GM18861 (cell line): ENCODE measurements around the gene TSPAN18.

Experiments used
- ATAC-seq: cut with Tn5 transposase; IDR thresholded peaks from one replicate; pipeline ENCODE4 v1.9.1; 2021; ENCODE audit not compliant: unreplicated experiment

The TSPAN18 gene

DNA sequence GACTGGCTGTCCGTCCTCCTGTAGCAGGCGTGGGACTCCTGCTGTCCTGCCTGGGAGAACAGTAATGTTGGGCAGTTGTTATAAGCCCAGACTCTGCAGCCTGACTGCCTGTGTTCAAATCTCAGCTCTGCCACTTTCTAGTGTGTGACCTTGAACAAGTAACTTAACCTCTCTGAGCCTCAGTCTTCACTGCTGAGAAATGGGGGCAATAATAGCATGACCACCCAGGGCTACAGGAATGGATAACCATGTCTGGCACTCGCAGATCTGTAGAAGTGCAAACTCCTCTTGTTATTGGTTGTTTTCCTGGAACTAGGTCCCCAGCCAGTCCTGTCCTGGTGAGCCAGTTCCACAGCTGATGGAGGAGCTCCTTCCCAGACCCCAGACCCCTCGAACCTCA, 154.2 kb downstream of the TSPAN18 start:
- ATAC-seq, result no peak

DNA sequence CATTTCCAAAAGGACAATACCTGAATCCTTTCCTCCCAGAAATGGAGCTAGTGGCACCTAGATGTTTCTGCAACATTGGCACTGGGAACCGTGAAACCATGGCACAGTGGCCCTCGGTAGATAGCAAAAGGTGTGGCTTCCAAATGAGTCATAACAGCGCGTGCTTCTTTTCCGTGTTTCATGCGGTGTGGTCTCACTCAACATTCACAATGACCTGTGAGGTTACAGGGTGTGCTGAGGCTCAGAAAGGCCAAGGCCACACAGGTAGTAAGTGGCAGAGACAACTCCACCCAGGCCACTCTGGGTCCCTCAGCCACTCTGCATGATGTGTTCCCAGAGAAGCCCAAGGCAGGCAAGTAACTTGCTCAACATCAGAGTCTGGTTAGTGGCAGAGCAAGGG, 156.5 kb downstream of the TSPAN18 start:
- ATAC-seq, result no peak

DNA sequence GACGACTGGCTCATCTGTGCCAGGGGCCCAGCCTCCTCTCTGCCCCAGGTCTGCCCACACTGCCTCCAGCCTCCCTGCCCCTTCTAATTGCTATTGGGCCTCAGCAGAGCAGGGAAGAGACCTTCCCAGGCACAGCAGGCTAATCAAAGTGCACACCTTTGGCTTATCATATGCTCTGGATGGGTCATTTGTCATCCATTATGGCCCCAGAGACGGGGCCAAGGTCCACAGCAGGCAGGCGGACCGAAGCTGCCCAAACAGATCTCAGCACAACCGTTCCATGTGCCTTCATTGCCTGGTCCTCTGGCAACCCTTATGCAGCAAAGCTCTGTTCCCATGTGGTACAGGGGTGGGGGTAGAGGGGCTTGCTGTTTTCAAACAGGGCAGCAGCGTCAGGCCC, 157.3 kb downstream of the TSPAN18 start:
- no peak for ATAC-seq

DNA sequence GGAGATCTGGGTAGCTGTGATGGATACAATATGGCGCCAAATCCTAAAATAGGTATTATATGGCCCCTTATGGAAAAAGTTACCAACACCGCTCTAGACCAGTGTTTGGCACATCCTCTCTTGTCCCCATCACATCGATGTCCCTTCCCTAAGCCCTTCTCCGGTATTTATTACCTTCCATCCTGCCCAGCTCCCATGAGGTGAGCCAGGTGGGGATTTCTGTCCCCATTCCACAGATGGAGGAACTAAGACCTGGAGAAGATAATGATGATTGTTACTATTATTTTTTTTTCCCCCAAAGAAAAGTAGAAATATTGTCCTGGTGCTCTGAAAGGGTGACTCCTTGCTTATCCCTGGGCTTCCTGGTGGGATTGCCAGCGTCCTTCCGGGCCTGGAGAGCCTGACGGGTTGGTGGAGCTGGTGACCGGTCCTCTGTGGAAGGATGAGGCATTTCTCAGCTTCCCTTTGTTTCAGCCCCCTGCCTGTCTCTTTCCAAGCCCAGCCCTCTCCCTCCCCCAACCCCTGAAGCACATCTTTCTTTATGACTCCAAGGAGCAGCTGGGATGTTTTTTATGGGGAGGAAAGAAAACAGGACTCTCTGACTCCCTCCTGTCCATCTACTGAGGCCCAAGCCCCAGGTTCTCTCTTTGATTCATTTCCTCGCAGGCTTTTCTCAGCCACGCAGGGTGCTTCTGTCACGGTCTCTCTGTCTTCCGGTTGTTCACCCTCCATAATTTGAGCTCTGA, 158.5 kb downstream of the TSPAN18 start:
- ATAC-seq, result no peak

DNA sequence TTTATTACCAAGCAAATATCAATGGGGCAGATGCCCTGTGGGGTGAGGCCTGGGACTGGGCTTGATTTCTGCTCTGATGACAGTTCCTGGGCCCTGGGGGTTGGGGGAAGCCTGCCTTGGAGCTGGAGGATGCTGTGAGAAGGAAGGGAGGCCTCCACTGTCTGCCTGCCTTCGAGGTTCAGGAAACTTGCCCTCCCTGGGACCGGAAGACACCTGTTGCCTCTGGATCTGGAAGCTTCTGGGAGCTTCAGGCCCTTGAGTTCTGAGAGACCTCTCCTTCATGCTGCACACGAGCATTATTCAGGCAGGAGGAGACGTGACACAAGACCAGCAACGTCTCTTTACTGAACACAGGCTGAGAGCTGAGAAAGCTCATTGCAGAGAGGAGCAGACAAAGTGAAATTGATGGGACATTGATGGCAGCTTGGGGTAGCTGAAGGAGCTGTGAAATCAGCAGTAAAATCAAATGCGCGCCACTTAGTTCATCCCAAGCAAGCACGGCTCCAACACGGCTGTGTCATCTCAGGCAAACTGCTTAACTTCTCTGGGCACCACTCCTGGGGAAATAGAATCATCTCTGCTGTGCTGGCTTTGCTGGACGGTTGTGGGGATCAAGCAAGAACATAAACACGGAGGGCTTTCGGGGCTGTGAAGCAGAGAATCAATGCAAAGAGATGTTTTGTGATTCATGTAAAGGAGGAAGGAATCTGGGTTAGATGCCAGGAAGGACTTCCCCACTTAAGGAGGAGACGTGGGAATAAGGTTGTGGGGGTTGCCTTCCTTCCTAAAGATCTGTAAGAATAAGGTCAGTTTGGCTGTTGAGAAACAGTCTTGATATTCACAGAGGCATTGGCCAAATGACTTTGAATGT, 159.4 kb downstream of the TSPAN18 start:
- ATAC-seq, result no peak

DNA sequence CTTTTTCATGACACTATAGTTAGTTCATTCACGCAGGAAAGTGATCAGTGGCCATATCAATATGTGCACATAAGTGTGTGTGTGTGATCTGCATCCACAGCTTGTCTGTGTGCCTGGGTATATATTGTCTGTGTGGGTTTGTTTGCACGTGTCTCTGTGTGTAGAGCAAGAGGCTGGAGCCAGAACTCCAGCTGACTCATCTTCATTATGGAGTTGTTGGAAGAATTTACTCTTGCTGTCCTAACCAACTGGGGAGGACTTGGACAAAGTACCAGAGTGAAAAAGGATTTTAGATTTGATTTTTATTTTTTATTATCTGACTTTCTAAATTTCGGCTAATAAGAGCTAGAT, 160.0 kb downstream of the TSPAN18 start:
- ATAC-seq, result no peak

DNA sequence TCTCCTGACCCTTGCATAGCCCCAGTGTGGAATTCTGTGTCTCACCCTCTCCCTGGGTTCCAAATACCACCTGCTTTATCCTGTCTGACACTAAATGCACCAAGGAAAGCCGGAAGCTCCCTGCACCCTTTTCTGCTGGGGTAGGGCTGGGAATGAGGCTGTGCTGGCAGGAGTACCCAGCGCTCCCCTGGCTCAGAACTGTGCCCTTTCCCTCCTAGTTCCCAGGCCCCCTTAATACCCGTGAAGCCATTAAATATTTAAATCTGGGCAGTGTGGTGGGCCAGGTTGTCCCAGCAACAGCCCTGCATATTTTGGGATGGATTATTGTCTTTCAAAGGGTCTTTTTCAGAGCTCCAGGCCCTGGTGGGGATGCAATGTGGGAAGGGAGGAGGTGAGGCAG, 160.9 kb downstream of the TSPAN18 start:
- no peak for ATAC-seq

DNA sequence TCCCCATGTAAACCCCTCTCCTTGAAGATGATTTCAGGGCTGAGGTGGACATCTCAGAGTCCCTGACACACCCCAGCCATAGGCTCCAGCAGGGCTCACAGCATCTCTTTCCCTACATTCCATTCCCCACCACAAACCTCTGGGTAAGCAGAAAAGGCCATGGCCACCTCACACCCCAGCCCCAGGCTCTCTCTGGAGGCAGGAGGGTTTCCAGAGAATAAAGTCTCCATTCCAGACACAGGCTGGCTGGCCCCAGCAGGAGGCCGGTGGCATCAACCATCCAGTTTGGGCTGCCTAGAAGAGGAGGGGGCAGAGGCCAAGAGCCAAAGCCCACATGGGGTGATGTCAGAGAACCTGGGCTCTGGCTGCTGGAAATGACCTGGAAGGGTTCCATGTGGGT, 162.5 kb downstream of the TSPAN18 start:
- ATAC-seq, result no peak

DNA sequence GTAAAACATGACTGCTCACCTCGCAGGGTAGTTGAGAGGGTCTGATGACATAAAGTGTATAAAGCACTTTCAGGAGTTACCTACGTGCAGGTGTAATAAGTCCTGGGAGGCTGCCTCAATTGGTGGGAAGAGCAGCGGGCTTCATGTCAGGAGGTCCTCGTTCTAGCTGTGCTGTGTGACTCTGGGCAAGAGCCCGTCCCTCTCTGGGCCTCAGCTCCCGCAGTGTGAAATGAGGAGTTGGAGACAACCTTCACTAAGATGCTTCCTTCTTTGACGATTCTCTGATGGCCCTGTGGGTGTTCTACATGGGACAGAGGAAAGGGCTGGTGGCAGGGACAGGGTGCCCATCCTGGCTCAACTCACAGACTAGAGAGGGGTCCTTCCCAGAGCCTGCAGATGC, 166.1 kb downstream of the TSPAN18 start:
- no peak for ATAC-seq

DNA sequence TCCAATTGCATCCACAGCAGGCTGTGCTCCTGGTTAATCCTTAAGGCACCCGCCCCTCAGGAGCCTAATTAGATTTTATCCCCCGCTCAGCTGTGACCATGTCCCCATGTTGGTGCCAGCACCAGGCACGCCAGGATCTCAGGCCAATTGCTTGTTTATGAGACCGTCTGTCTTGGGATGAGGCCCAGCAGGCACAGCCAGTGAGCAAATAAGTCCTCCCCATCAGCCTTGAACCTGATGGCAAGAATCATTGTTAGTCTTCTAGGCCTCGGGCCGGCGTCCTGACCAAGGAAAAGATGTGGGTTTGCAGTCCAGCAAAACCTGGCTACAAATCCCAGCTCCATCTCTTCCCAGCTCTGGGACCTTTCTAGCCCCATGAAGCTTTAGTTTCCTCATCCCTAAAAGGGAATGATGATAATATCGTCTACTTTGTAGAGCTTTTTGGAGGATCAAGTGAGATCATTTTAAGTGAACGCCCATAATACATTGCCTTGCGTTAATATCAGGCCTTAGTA, 166.6 kb downstream of the TSPAN18 start:
- ATAC-seq, result no peak

DNA sequence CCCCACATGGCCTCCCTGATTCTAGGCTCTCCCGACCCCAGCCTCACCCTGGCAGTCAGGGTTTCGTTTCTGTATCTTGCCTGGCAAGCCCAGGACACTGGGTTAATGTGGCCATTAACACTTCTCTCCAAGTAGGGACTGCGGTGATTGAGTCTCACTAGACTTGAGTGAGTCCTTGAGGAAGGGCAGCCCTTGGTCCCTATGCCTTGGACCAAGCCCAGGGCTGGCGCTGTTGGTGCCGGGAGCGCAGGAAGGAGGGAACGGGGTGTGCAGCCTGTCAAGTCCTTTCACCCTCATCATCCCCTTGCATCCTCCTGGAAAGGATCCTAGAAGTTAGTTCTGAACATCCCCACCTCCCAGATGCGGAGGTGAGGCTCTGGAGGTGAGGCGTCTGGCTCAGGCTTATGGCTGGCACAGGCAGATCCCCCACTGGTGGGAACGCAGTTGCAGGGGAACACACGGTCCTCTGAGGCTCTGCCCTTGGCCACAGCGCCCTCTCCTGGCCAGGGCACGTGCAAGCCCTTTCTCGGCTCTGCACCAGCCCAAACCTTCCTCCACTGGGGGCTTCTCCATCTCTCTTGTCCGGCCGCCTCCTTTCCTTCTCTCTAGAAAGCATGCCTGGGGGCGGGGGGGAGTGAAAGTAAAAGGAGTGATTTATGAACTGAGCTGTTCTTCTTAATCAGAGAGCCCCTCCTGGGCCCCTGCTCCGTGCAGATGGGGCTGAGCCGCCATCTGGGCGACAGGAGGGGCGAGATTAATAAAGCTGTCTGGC, 167.3 kb downstream of the TSPAN18 start:
- ATAC-seq, result no peak

DNA sequence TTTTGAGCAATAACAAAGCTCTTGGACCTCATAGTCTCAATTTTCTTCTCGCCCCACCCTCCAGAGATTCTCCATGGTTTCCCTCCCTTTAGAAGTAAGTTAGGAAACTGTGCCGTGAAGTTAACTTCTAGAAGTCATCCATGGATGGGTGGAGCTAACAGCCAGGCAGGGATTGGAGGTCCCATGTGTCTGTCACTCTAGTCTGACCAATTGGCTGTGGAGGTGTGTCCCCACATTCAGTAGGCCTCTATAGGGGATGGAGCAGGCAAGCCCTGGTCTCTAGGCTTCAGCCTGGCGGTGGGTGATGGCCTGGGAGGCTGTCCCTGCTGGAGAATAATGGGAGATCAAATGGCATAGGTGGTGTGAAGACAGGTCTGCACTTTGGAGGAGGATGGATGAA, 173.2 kb downstream of the TSPAN18 start:
- ATAC-seq, result no peak

DNA sequence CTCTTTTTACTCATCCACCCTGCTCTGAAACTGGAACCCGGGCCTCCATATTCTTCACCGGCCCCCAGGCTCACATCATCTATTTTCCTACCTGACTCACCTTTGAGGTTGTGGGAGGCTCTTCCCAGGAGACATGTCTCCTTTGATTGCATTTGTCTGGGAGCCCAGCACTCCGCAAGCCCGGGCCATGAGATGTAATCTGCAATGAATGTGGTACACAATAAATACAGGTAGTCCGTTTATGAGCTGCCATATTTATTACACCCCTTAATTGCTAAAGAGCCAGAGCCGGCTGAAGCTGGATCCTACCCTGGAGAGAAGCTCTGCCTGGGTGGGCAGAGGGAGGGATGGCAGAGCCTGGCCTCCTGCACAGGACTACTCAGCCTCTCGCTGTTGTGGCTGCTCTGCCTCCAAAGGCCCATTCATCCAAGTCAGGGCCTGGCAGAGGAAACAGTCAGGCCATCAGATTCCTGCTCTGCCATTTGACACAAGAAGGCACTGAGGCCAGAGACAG, 174.4 kb downstream of the TSPAN18 start:
- no peak for ATAC-seq

DNA sequence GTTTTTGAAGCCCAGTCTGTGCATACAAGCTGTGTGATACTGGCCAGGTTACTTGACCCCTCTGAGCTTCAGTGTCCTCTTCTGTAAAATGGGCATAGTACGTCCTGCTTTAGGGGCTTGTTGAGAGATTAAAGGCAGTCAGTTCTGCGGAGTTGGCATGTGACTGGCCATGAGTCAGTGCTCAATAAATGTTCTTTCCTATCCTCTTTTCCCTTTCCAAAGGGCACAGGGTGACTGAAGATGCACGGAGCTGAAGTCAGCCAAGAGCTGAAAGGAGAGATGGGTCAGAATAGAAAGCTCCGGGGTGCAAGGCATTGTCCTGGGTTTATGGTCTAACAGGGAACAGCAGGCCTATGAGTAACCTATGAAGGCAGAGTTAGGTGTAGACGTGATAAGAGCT, 175.0 kb downstream of the TSPAN18 start:
- no peak for ATAC-seq

DNA sequence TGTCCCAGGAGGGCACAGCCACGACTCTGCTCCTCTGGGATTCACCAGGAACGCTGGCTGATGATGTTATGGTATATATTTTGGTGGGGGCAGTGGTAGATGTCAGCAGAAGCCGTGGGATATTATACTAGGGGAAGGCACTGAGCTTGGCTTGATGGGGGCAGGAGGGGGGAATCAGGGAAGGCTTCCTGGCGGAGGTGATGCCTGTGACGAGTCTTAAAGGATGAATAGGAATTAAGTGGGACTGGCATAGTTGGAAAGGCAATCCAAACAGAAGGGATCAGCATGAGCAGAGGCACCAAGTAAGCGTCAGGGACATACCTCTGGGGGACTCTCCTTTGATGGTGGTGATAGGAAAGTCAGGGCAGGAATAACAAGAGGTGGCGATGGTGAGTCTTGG, 176.3 kb downstream of the TSPAN18 start:
- no peak for ATAC-seq

DNA sequence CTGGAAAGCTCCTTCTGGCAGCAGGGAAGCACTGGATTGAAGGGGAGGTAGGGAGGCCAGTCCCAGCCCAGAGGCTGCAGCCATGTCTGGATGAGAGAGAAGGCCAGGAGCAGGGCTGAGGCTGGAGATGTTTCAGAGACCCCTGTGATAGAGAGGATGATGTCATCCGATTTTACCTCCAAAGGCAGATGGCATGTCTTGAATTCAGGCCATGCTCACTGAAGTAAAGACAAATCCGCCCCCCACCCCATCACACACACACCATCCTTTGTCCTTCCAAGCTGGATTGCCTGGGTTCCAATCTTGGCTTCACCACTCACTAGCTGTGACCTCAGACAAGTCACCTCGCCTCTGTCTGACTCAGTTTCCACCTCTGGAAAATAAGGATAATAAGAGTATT, 176.8 kb downstream of the TSPAN18 start:
- ATAC-seq, result no peak

DNA sequence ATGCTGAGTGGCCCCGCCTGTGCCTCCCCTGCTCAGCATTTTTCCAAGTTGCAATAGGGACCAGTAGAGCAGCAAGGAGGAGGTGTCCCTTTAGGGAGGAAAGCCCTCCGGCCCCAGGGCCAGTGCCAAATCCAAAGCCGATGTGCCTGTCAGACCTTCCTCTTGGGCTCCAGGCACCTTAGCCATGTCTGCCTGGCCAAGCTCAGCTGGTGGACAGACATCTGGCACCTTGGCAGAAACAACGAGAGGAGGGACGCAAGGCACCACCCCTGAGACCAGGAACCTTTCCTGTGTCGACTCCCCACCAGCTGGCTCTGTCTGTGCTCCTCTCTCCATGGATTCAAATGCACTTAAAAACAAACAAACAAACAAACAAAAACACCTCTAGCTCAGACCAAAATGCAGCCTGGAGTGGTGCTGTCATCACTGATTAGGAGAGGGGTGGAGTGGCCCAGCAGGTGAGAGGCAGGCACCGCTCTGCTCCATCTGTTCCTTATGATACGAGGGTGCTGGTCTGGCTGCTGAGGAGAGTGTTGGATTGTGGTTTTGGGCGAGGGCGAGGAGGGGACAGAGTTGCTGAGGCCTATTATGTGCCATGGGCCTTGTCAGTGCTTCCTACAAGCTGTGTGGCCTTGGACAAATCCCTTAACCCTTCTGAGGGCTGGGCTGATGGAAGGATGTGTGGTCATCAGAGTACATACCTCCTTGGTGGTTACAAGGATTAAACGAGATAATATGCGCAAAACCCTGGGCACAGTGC, 177.7 kb downstream of the TSPAN18 start:
- no peak for ATAC-seq

DNA sequence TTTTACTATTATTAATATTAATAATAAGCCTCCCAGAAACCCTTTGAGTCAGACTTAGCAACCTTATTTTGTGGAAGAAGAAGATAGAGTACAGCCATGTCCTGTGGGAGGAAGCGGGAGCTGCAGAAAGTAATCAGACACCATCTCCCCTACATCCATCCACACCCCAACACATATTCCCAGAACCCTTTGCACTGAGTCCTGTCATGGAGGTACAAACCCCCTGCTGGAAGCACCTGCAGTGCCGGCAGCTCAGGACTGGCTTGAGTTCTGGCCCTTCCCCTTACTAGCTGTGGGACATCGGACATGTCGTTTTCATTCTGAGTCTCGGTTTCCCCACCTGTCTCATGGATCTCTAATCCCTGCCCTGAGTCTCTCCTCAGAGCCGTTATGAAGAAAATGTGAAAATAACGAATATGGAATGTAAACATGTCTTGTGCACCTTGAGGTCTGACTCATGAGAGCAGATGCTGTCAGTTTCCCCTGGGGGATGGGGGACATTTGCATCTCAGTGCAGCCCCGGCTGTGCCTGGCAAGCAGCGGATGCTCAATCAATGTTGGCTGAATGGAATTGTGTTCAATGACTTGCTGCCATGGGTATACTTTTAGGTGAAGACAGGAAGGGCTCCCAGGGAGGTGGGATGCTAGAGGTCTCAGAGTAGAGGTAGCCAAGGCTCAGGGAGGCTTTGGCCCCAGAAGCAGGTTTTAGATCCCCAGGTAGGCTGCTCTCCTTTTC, 178.5 kb downstream of the TSPAN18 start:
- no peak for ATAC-seq

DNA sequence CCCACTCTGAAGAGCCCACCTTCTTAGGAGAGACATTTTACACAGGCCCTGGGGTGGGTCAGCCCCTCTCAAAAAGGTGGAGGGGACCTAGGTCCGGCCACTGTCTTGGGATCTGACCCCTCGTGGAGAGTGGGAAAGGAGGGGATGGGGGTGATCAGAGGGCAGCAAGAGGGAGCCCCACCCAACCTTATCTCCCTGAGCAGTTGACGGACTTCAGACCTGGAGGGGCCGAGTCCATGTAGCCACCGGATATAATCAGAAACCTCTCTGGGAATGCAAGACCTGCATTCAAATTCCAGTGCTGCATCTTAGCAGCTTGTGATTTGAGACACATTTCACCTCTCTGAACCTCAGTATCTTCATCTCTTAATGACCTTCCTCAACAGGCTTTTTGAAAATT, 179.9 kb downstream of the TSPAN18 start:
- ATAC-seq, result no peak

DNA sequence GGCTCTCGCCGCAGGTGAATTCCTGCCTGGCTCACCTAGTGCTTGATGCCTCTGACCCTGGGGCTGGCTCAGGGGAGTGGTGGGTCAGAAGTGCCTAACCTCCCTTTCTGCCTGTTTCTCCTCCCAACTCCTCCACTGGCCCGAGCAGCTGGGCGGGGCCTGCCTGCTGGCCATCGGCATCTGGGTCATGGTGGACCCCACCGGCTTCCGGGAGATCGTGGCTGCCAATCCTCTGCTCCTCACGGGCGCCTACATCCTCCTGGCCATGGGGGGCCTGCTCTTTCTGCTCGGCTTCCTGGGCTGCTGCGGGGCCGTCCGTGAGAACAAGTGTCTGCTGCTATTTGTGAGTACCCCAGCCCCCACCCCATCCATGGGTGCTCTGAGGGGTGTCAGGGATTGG, 182.8 kb downstream of the TSPAN18 start:
- no peak for ATAC-seq
